ENCODE data around the gene PCBP3.

Gene PCBP3

GRCh38 chr21:45931397-45931969 is 288.0 kb downstream of the PCBP3 start:
- 87% methylated on average over 23 of the region's 23 CpGs for WGBS
- Histone ChIP-seq H3K4ac (ENCODE audit: low read depth in 1 of 2, low read length in 2 of 2) (no peak overlapping the region), H4K8ac (ENCODE audit: low read length) (no peak overlapping the region)

GRCh38 chr21:45932922-45933502 is 289.5 kb downstream of the PCBP3 start:
- Histone ChIP-seq H3K4ac (ENCODE audit: low read depth in 1 of 2, low read length in 2 of 2) (no peak overlapping the region), H3K23ac (ENCODE audit: low read length in 2 of 2) (no peak overlapping the region), H3K9ac (ENCODE audit: low read length) (no peak overlapping the region), H3K27me3 (ENCODE audit: control insufficient read depth in 1 of 2, insufficient read depth in 1 of 2, low read length in 2 of 2) (peaks cover 0 to 3% of the 10 kb centered on the region in 2 experiments), H2BK5ac (ENCODE audit: low read depth, low read length, poor library complexity, severe bottlenecking) (no peak overlapping the region), H3K14ac (ENCODE audit: low read length in 2 of 2) (no peak overlapping the region), H3K4me1 (ENCODE audit: control insufficient read depth, insufficient read depth, low read depth, low read length) (peaks cover 1% of the 10 kb centered on the region), H2BK12ac (ENCODE audit: low read length in 2 of 2) (no peak overlapping the region), H2AFZ (ENCODE audit: low read depth, low read length) (no peak overlapping the region), H4K8ac (ENCODE audit: low read length) (no peak overlapping the region), H3K79me1 (replicated peaks; ENCODE audit: low read length, poor library complexity, severe bottlenecking) (no peaks in the 10 kb centered on the region), H3K27ac (ENCODE audit: low read length, poor library complexity, severe bottlenecking) (no peak overlapping the region), H4K91ac (ENCODE audit: low read length) (no peak overlapping the region), H2AK5ac (ENCODE audit: low read length, severe bottlenecking) (no peak overlapping the region), H2BK15ac (ENCODE audit: low read depth, poor library complexity, severe bottlenecking) (no peak overlapping the region), H3K9me3 (ENCODE audit: control insufficient read depth, low read length) (peaks cover 29% of the 10 kb centered on the region), H3K36me3 (ENCODE audit: control insufficient read depth in 1 of 2, insufficient read depth in 2 of 2, low read depth in 1 of 2, low read length in 2 of 2) (peaks cover 7 to 41% of the 10 kb centered on the region in 2 experiments), H3K18ac (ENCODE audit: low read depth in 1 of 2, low read length in 2 of 2) (no peak overlapping the region), H3K4me3 (ENCODE audit: insufficient read depth in 1 of 2, low read depth in 1 of 2, low read length in 2 of 2) (no peak overlapping the region), H3K4me2 (ENCODE audit: low read length, poor library complexity, severe bottlenecking) (no peak overlapping the region), H2BK120ac (ENCODE audit: low read depth, low read length) (no peak overlapping the region)
- no peak for DNase-seq
- 67% methylated on average over 9 of the region's 9 CpGs for WGBS

More at GRCh38 chr21:45931397-45931969, 288.0 kb downstream of the PCBP3 start:
- Histone ChIP-seq H3K4me2 (ENCODE audit: low read length, poor library complexity, severe bottlenecking) (no peak overlapping the region), H2BK5ac (ENCODE audit: low read depth, low read length, poor library complexity, severe bottlenecking) (no peak overlapping the region), H2BK15ac (ENCODE audit: low read depth, poor library complexity, severe bottlenecking) (no peak overlapping the region), H3K14ac (ENCODE audit: low read length in 2 of 2) (peak overlapping the region in 1 of 2 experiments; percentile 8), H2AK5ac (ENCODE audit: low read length, severe bottlenecking) (no peak overlapping the region), H2BK120ac (ENCODE audit: low read depth, low read length) (no peak overlapping the region), H3K9ac (ENCODE audit: low read length) (no peak overlapping the region), H3K4me3 (ENCODE audit: insufficient read depth in 1 of 2, low read depth in 1 of 2, low read length in 2 of 2) (no peak overlapping the region), H3K4me1 (ENCODE audit: control insufficient read depth, insufficient read depth, low read depth, low read length) (peaks cover 1% of the 10 kb centered on the region), H4K91ac (ENCODE audit: low read length) (no peak overlapping the region), H3K36me3 (ENCODE audit: control insufficient read depth in 1 of 2, insufficient read depth in 2 of 2, low read depth in 1 of 2, low read length in 2 of 2) (peaks cover 7 to 35% of the 10 kb centered on the region in 2 experiments), H3K27me3 (ENCODE audit: control insufficient read depth in 1 of 2, insufficient read depth in 1 of 2, low read length in 2 of 2) (peaks cover 0 to 3% of the 10 kb centered on the region in 2 experiments), H2BK12ac (ENCODE audit: low read length in 2 of 2) (no peak overlapping the region), H3K79me1 (replicated peaks; ENCODE audit: low read length, poor library complexity, severe bottlenecking) (no peaks in the 10 kb centered on the region), H3K18ac (ENCODE audit: low read depth in 1 of 2, low read length in 2 of 2) (no peak overlapping the region), H2AFZ (ENCODE audit: low read depth, low read length) (no peak overlapping the region), H3K27ac (ENCODE audit: low read length, poor library complexity, severe bottlenecking) (no peak overlapping the region), H3K23ac (ENCODE audit: low read length in 2 of 2) (no peak overlapping the region), H3K9me3 (ENCODE audit: control insufficient read depth, low read length) (peaks cover 21% of the 10 kb centered on the region)
- DNase-seq, result no peak

GRCh38 chr21:45934085-45934484 is 290.6 kb downstream of the PCBP3 start:
- H2BK120ac ChIP-seq (ENCODE audit: low read depth, low read length), result no peak overlapping the region
- DNase-seq, result no peak
- no peak overlapping the region for H3K27ac ChIP-seq (ENCODE audit: low read length, poor library complexity, severe bottlenecking)
- no peak overlapping the region for H3K4me3 ChIP-seq (ENCODE audit: insufficient read depth in 1 of 2, low read depth in 1 of 2, low read length in 2 of 2)
- H2AK5ac ChIP-seq (ENCODE audit: low read length, severe bottlenecking), result no peak overlapping the region
- peaks cover 7 to 41% of the 10 kb centered on the region in 2 experiments for H3K36me3 ChIP-seq (ENCODE audit: control insufficient read depth in 1 of 2, insufficient read depth in 2 of 2, low read depth in 1 of 2, low read length in 2 of 2)
- H2BK5ac ChIP-seq (ENCODE audit: low read depth, low read length, poor library complexity, severe bottlenecking), result no peak overlapping the region
- H3K23ac ChIP-seq (ENCODE audit: low read length in 2 of 2), result no peak overlapping the region
- H3K18ac ChIP-seq (ENCODE audit: low read depth in 1 of 2, low read length in 2 of 2), result no peak overlapping the region
- H3K27me3 ChIP-seq (ENCODE audit: control insufficient read depth in 1 of 2, insufficient read depth in 1 of 2, low read length in 2 of 2), result peaks cover 0 to 3% of the 10 kb centered on the region in 2 experiments
- H4K8ac ChIP-seq (ENCODE audit: low read length), result no peak overlapping the region
- H3K9ac ChIP-seq (ENCODE audit: low read length), result no peak overlapping the region
- H3K79me1 ChIP-seq (replicated peaks; ENCODE audit: low read length, poor library complexity, severe bottlenecking), result no peaks in the 10 kb centered on the region
- H2BK12ac ChIP-seq (ENCODE audit: low read length in 2 of 2), result no peak overlapping the region
- no peak overlapping the region for H2BK15ac ChIP-seq (ENCODE audit: low read depth, poor library complexity, severe bottlenecking)
- peaks cover 1% of the 10 kb centered on the region for H3K4me1 ChIP-seq (ENCODE audit: control insufficient read depth, insufficient read depth, low read depth, low read length)
- WGBS, result 66% methylated on average over 6 of the region's 6 CpGs
- H3K4ac ChIP-seq (ENCODE audit: low read depth in 1 of 2, low read length in 2 of 2), result no peak overlapping the region
- H3K4me2 ChIP-seq (ENCODE audit: low read length, poor library complexity, severe bottlenecking), result no peak overlapping the region
- H3K9me3 ChIP-seq (ENCODE audit: control insufficient read depth, low read length), result peaks cover 29% of the 10 kb centered on the region
- no peak overlapping the region for H3K14ac ChIP-seq (ENCODE audit: low read length in 2 of 2)
- no peak overlapping the region for H2AFZ ChIP-seq (ENCODE audit: low read depth, low read length)
- no peak overlapping the region for H4K91ac ChIP-seq (ENCODE audit: low read length)

GRCh38 chr21:45934554-45934953 is 291.0 kb downstream of the PCBP3 start:
- no peak for DNase-seq
- H3K14ac ChIP-seq (ENCODE audit: low read length in 2 of 2), result no peak overlapping the region
- H2BK120ac ChIP-seq (ENCODE audit: low read depth, low read length), result no peak overlapping the region
- H2BK15ac ChIP-seq (ENCODE audit: low read depth, poor library complexity, severe bottlenecking), result no peak overlapping the region
- no peak overlapping the region for H3K4ac ChIP-seq (ENCODE audit: low read depth in 1 of 2, low read length in 2 of 2)
- H3K4me1 ChIP-seq (ENCODE audit: control insufficient read depth, insufficient read depth, low read depth, low read length), result peaks cover 1% of the 10 kb centered on the region
- H3K18ac ChIP-seq (ENCODE audit: low read depth in 1 of 2, low read length in 2 of 2), result no peak overlapping the region
- H3K27me3 ChIP-seq (ENCODE audit: control insufficient read depth in 1 of 2, insufficient read depth in 1 of 2, low read length in 2 of 2), result peaks cover 0 to 2% of the 10 kb centered on the region in 2 experiments
- no peak overlapping the region for H3K4me2 ChIP-seq (ENCODE audit: low read length, poor library complexity, severe bottlenecking)
- no peak overlapping the region for H4K91ac ChIP-seq (ENCODE audit: low read length)
- no peak overlapping the region for H3K4me3 ChIP-seq (ENCODE audit: insufficient read depth in 1 of 2, low read depth in 1 of 2, low read length in 2 of 2)
- no peak overlapping the region for H3K27ac ChIP-seq (ENCODE audit: low read length, poor library complexity, severe bottlenecking)
- H2BK12ac ChIP-seq (ENCODE audit: low read length in 2 of 2), result no peak overlapping the region
- no peak overlapping the region for H2BK5ac ChIP-seq (ENCODE audit: low read depth, low read length, poor library complexity, severe bottlenecking)
- no peak overlapping the region for H3K9ac ChIP-seq (ENCODE audit: low read length)
- peaks cover 7 to 41% of the 10 kb centered on the region in 2 experiments for H3K36me3 ChIP-seq (ENCODE audit: control insufficient read depth in 1 of 2, insufficient read depth in 2 of 2, low read depth in 1 of 2, low read length in 2 of 2)
- WGBS, result 71% methylated on average over 3 of the region's 3 CpGs
- H3K9me3 ChIP-seq (ENCODE audit: control insufficient read depth, low read length), result peaks cover 29% of the 10 kb centered on the region
- no peak overlapping the region for H4K8ac ChIP-seq (ENCODE audit: low read length)
- H2AFZ ChIP-seq (ENCODE audit: low read depth, low read length), result no peak overlapping the region
- no peaks in the 10 kb centered on the region for H3K79me1 ChIP-seq (replicated peaks; ENCODE audit: low read length, poor library complexity, severe bottlenecking)
- no peak overlapping the region for H3K23ac ChIP-seq (ENCODE audit: low read length in 2 of 2)
- H2AK5ac ChIP-seq (ENCODE audit: low read length, severe bottlenecking), result no peak overlapping the region
